GM12892 (cell line): ENCODE measurements around the gene BLCAP. TPM values are rescaled to one million over a fixed set of nuclear protein-coding genes. Genes with fewer than 3 reads are reported as not detected.
"Not testable (repeated sequence)": the region's sequence is repeated elsewhere in the genome, so short reads cannot be mapped to it uniquely, and the experiment has no call there.

ENCODE experiments used
- DNase-seq: peaks from one replicate; pipeline ENCODE4 v3.0.0; 2011; ENCODE audit not compliant: insufficient read length
- FAIRE-seq: peaks from 2 replicates; lab custom pipeline; 2011; peaks lifted over from hg19 to GRCh38; lab: Jason Lieb, UNC
- POLR2A ChIP-seq: IDR thresholded peaks from 2 replicates; pipeline ENCODE4 v1.6.1; 2011; ENCODE audit warnings: low read depth, low read length, control low read depth
- POLR2AphosphoS5 ChIP-seq: IDR thresholded peaks from 2 replicates; pipeline ENCODE4 v1.6.1; 2011; ENCODE audit warnings: low read depth, low read length, control low read depth
- TAF1 ChIP-seq: IDR thresholded peaks from 2 replicates; pipeline ENCODE4 v1.6.1; 2011; ENCODE audit warnings: low read depth, mild to moderate bottlenecking, control low read depth, low read length, borderline replicate concordance
- polyA plus RNA-seq: library from polyadenylated mRNA; unstranded; fragments of >200 nt; gene quantifications from one replicate; pipeline ENCODE4 v1.2.1, GENCODE V29; 2012; ENCODE audit warnings: missing spikeins, inconsistent platforms; ENCODE audit not compliant: missing spikeins

Gene BLCAP
- polyA plus RNA-seq: 20.0 TPM

DNA sequence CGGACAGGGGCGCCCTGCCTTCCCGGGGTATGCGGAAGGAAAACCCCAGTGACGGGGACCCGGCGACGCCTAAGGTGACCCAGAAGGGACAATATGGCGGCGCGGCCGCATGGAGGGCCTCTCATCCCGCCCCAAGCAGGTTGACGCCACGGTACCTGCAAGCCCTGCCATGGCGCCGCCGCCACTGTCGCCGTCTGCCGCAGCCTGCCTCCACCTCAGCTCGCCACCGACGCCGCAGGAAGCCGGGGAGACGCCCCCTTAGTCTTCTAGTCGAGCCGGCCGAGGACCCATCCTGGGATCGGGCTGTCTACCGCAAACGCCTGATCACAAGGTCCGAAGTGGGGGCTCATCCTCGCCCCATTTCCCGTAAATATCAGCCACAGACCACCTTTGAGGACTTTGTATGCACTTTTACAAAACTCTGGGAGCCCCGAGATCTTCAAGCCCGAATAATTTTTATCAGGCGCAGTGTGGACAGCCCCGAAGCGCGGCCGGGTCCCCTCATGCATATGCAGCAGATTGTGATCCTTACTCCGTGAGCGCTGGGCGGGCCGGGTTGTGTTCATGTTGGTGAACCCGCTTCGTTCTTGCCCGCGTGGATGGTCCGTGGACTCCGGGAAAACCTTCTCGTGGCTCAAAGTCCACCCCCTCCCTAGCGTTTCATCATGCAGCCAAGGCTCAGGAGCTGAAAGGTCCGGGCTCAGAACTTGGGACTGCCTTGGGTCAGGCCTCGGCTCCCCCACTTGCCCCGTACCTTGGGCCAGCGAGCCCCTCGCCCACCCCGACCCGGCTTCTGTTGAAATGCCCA, at the start of gene BLCAP:
Gene BLCAP (minus strand): TSS at position 239 of the 808 bp plus-strand sequence. CDS start 8,702 bp downstream, outside the sequence.
- DNase-seq (peak; percentile 96), FAIRE-seq (peak; percentile 93)
- peak; percentile 95 for TF ChIP-seq POLR2A
- TF ChIP-seq TAF1: peak; percentile 77; the same call in 1 of the 2 replicates
- peak; percentile 94 for TF ChIP-seq POLR2AphosphoS5

- FAIRE-seq, DNase-seq: not testable (repeated sequence)
Measured at GRCh38 chr20:37577436-37577835, 49.8 kb upstream of the BLCAP start.

DNA sequence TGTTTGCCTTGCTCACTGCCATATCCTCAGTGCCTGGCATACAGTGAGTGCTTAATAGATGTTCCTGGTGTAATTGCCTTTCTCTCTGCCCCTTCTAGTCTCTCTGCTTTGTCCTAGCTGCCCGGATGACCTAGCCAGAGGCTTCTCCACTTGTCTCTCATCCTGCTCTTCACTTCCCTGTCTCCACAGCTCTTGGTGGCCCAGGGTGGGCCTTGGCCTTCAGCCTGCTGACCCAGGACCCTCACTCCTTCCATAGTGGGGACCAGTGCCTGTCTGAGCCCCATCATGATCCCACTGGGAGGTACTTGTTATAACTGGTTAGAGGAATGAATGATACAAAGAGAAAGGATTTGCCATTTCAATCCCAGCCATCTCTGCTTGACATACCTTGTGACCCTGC, 49.2 kb upstream of the BLCAP start:
- FAIRE-seq: no peak
- DNase-seq: no peak
- TF ChIP-seq POLR2AphosphoS5: no peak
- no peak for TF ChIP-seq TAF1
- no peak for TF ChIP-seq POLR2A

DNA sequence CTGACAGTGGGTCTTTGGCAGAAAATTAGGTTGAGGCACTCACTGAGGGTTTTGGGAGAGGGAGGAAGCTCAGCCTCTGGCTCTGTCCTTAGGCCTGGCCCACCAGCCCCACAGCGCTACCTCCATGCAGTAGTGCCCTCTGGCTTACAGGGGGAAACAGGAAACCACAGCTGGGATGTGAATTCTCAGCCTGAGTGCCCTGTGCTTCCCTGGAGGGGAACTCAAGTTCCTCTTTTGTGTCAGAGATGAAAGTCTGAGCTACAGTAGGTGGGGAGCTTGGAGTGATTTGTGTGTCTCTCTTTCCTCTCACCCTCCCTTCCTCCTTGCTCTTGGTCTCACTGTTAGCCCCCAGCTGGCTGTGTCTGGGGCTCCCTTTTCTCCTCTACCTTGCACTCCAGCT, 48.2 kb upstream of the BLCAP start:
- DNase-seq (no peak), FAIRE-seq (no peak)
- TF ChIP-seq TAF1: no peak
- no peak for TF ChIP-seq POLR2AphosphoS5
- no peak for TF ChIP-seq POLR2A

- FAIRE-seq (no peak), DNase-seq (no peak)
- no peak for TF ChIP-seq POLR2A
- no peak for TF ChIP-seq POLR2AphosphoS5
- TF ChIP-seq TAF1: no peak
Measured at GRCh38 chr20:37574199-37574890, 46.7 kb upstream of the BLCAP start.

DNA sequence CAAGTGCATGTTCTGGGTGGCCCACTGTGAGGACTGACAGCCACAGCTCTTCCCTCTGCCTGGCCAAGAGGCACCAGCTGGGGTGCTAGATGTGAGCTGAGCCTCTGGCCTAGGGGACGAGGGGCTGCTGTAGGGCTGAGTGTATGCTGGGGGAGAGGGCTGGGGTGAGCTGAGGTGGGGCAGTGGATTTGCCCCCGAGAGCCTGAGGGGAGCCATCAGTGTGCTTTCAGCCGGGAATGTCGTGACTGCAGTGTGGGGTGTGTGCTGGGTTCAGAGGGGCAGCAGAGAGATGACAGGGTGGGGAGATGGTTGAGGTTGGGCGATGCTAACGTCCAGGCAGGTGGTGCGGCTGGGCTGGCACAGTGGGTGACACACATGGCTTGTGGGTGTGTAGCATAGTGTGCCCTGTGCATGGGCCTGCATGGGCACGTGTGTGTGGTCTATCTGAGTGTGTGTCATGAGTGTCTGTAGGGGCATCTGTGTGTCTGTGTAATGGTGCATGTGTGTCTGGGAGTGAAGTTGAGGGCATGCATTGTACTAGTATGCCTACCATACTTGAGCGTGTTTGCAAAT, 46.0 kb upstream of the BLCAP start:
- TF ChIP-seq POLR2A (no peak), TAF1 (no peak), POLR2AphosphoS5 (no peak)
- DNase-seq (no peak), FAIRE-seq (no peak)

- FAIRE-seq (no peak), DNase-seq (no peak)
- TF ChIP-seq POLR2A (no peak), POLR2AphosphoS5 (no peak), TAF1 (no peak)
Measured at GRCh38 chr20:37571033-37571432, 43.4 kb upstream of the BLCAP start.

DNA sequence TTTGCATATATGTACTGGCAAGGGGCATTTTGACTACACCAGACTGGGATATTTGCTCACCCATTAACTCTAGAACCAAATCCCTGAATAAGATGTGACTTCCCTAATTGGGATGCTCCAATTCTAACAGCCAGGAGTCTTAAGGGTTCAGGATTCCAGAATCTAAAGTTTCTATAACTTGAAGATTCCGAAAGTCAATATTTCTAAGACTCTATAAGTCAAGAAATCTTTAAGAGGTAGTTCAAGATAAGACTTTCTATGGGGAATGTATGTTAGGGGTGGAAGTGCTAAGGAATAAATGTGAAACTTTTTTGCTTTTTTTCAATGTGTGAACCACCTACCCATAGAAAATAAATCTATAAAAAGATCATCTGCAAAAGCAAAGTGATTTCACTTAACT, 42.7 kb upstream of the BLCAP start:
- FAIRE-seq: no peak

DNA sequence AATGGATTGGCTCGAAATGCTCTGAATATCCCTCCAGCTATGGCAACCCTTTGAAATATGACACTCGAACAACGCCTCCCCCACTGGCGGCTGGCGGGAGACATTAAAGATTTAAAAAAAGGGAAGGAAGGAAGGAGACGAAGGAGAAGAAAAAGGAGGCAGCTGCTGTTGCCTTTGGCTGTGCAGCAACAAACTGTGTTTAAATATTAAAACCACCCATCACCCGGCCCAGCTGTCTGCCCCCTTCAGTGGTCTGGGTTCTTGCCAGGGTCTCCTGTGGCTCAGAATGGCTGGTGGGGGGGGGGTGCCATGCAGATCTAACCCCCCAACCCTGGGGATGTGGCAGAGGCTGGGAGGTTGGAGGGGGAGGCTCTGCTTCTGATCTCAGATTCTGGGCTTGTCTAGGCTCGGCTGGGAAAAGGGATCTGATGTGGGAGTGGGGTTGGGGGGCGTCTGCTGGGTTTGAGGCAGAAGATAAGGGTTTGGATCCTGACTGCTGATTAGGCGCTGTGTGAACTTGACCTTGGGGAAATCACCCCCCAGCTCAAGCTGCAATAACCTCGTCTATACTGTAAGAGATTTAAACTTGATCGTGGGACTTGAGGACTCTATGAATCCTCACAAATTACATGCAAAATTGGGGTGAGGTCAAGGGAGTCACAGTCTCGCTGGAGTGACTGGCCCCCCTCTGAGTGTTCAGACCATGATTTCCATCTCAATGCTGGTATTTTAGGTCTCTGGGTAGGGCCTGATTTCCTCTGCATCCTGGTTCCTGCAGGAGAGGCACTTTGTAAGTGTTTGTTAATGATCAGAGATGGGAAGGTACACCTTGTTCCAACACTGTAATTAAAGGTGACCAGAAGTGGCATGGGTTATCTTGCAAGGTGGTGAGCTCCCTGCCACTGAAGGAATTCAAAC, 40.3 kb upstream of the BLCAP start:
- no peak for TF ChIP-seq POLR2A
- no peak for TF ChIP-seq POLR2AphosphoS5
- TF ChIP-seq TAF1: no peak
- DNase-seq (no peak), FAIRE-seq (no peak)

More for the DNA sequence above, 42.7 kb upstream of the BLCAP start:
- TF ChIP-seq POLR2AphosphoS5 (no peak), POLR2A (no peak), TAF1 (no peak)
- no peak for DNase-seq

DNA sequence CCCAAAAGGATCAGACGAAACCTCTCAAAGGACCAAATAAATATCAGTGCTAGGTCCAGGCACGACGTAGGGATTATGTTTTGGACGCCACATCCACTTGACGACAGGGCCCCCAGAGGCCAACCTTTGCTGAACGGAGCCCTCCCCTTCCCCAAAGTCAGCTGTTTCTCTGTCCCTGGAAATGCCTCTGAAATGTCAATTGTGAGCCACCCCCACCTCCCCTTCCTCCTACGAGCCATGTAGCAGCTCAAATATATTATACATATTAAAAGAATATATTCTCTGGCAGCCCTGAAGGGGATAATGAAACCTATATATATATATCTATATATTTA, 39.6 kb upstream of the BLCAP start:
- FAIRE-seq: no peak
- DNase-seq: no peak
- TF ChIP-seq POLR2A (no peak), TAF1 (no peak), POLR2AphosphoS5 (no peak)

DNA sequence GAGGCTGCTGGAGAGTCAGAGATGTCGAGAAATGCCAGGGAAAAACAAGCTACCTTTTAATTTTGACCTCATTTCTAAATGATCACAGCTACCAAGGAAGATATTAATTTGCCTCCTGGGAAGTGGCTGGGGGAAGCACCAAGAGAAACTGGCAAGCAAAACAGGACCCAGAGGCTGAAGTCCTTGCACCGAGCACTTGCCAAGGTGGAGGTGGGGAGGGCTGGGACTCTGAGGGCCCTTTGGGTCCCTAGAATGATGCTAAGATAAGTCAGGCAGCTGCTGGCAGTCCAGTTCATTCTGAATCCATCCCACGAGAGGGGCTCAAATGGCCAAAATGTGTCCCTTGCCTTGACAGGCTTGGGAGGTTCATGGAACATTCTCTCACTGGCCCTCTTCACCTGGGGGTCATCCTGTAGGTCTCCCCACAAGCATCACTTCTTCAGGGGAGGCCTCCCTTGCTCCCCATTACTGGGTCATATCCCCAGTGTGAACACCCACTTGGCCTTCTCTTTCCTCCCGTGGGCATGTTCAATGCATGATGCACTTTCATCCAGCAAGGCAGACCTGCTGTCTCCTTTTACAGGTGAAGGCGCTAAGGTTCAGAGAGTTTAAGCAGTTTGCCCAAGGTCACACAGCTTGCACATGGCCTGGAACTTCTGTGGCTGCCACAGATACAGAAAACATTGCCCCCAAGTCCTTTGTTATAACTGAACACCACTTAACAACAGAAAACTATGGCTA, 39.1 kb upstream of the BLCAP start:
- DNase-seq (no peak), FAIRE-seq (no peak)
- TF ChIP-seq POLR2A (no peak), POLR2AphosphoS5 (no peak), TAF1 (no peak)
